Hepatocyte (in vitro differentiated cells): ENCODE measurements around the gene PARP8.

Experiments used
- CTCF ChIP-seq: fragments of 200-600 bp; sonication (generic); IDR thresholded peaks from 2 replicates; pipeline ENCODE4 v1.5.1; 2016; ENCODE audit warnings: antibody characterized with exemption, mild to moderate bottlenecking; ENCODE audit not compliant: poor library complexity
- EZH2 ChIP-seq: fragments of 200-600 bp; sonication (generic); IDR thresholded peaks from 2 replicates; pipeline ENCODE4 v1.6.1; 2016; ENCODE audit warnings: antibody characterized with exemption, mild to moderate bottlenecking, borderline replicate concordance

GRCh38 chr5:50702615-50703366 lies 36.4 kb downstream of the PARP8 start:
- TF ChIP-seq CTCF (no peak), EZH2 (no peak)
